ENCODE data around the gene CD53. TPM values are rescaled to one million over a fixed set of nuclear protein-coding genes. Genes with fewer than 3 reads are reported as not detected.

The CD53 gene, protein sequence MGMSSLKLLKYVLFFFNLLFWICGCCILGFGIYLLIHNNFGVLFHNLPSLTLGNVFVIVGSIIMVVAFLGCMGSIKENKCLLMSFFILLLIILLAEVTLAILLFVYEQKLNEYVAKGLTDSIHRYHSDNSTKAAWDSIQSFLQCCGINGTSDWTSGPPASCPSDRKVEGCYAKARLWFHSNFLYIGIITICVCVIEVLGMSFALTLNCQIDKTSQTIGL
- not detected in 2 replicates for total RNA-seq

DNA sequence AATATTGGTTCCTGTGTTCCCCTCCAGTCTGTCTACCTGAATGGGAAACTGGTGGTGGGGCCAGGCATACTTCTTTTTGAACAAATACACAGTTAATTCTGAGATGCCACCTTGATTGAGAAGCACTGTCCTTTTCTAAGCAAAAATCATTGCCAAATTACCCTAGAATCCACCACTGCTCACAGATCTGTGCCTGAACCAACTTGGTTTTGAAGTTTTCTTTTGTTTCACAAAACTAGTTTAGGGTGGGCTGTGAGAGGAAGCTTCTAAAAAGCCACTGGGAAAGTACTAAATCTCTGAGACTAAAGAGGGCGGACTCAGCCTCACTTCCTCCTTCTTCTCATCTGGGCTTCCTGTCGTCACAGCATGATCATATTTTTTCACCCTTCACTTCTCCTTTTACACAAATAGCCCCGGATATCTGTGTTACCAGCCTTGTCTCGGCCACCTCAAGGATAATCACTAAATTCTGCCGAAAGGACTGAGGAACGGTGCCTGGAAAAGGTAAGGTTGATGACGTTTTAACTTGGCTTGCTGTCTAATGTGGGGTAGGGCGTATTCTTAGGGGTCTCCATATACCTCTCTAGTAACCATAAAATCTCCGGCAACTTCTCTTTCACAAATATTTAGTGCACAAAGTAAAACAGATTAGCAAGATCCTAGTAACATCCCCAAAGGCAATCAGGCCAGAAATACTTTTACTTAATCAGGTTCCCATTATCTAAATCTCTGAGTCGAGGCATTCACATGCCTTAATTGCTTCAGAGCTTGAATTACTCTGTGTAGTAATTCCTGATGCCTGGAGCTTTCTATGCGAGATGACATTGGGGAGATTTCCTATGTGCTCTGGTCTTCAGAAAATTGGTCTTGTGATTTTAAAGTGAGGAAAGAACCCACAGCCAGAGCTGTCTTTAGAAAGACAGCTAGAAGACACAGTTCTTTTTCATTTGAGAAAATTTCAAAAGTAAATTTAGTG is at the start of gene CD53:
Gene CD53 (plus strand): TSS at position 404 of the 976 bp plus-strand sequence. CDS start 18,261 bp downstream, outside the sequence.

Other genes with a start within 250 kb of the CD53 start
- 0.07 TPM in 1 of 2 replicates, not detected in the other for gene KCNA3, start 198.2 kb upstream of the CD53 start, total RNA-seq
- 7.2 and 10.5 TPM in 2 replicates for gene LRIF1, start 90.8 kb downstream of the CD53 start, total RNA-seq

All from smooth muscle cell of the pulmonary artery (primary cell).